DMS 273 (cell line): ENCODE measurements around the gene TTLL9.

ENCODE experiments used
- DNase-seq: peaks from one replicate; lab custom pipeline; 2025; ENCODE audit not compliant: unreplicated experiment; lab: John Stamatoyannopoulos, UW

TTLL9 gene

GRCh38 chr20:31943052-31943471 lies 72.6 kb downstream of the TTLL9 start:
- peak; percentile 34 for DNase-seq

GRCh38 chr20:31945319-31945718 lies 74.9 kb downstream of the TTLL9 start:
- no peak for DNase-seq

- DNase-seq = peak; percentile 62
Measured at GRCh38 chr20:31945785-31946184, 75.4 kb downstream of the TTLL9 start.

- DNase-seq = peak; percentile 14
Measured at GRCh38 chr20:31948008-31948407, 77.6 kb downstream of the TTLL9 start.

GRCh38 chr20:31949877-31950646 lies 79.6 kb downstream of the TTLL9 start:
- no peak for DNase-seq

GRCh38 chr20:31951203-31951529 lies 80.7 kb downstream of the TTLL9 start:
- DNase-seq = no peak

GRCh38 chr20:31951530-31952453 lies 81.4 kb downstream of the TTLL9 start, which contains the start of gene PDRG1:
Gene PDRG1 (minus strand): TSS chr20:31952046. CDS start chr20:31951961, 85 bp downstream.
- peak; percentile 99 for DNase-seq

GRCh38 chr20:31953556-31954148 lies 83.2 kb downstream of the TTLL9 start:
- peak; percentile 55 for DNase-seq

- no peak for DNase-seq
Measured at GRCh38 chr20:31954500-31954899, 84.1 kb downstream of the TTLL9 start.

GRCh38 chr20:31956556-31957526 lies 86.4 kb downstream of the TTLL9 start:
- peak; percentile 90 for DNase-seq

GRCh38 chr20:31962761-31963160 lies 92.3 kb downstream of the TTLL9 start:
- DNase-seq = peak; percentile 94

- peak; percentile 37 for DNase-seq
Measured at GRCh38 chr20:31963889-31964288, 93.5 kb downstream of the TTLL9 start.

GRCh38 chr20:31966991-31967655 lies 96.7 kb downstream of the TTLL9 start:
- no peak for DNase-seq

- DNase-seq = peak; percentile 46
Measured at GRCh38 chr20:31967830-31968249, 97.4 kb downstream of the TTLL9 start, which contains the start of gene XKR7. Gene XKR7 (plus strand): TSS chr20:31968151. CDS start chr20:31968176, 25 bp downstream.

GRCh38 chr20:31968291-31969126 lies 98.1 kb downstream of the TTLL9 start:
- peak; percentile 89 for DNase-seq

- peak; percentile 60 for DNase-seq
Measured at GRCh38 chr20:31969991-31970390, 99.6 kb downstream of the TTLL9 start.

GRCh38 chr20:31972471-31973021 lies 102.1 kb downstream of the TTLL9 start:
- DNase-seq = no peak

- DNase-seq = no peak
Measured at GRCh38 chr20:31974296-31974695, 103.9 kb downstream of the TTLL9 start.
